Glomerular visceral epithelial cell (primary cell): Measurements from ENCODE around the gene NCKAP5.

ENCODE experiments used
- DNase-seq: peaks from one replicate; pipeline ENCODE4 v3.0.0-alpha.2; 2016; ENCODE audit errors: extremely low spot score

NCKAP5 gene

GRCh38 chr2:132949108-132949507 lies 619.2 kb downstream of the NCKAP5 start:
- no peak for DNase-seq

- no peak for DNase-seq
Measured at GRCh38 chr2:132948211-132948610, 620.1 kb downstream of the NCKAP5 start.

DNA sequence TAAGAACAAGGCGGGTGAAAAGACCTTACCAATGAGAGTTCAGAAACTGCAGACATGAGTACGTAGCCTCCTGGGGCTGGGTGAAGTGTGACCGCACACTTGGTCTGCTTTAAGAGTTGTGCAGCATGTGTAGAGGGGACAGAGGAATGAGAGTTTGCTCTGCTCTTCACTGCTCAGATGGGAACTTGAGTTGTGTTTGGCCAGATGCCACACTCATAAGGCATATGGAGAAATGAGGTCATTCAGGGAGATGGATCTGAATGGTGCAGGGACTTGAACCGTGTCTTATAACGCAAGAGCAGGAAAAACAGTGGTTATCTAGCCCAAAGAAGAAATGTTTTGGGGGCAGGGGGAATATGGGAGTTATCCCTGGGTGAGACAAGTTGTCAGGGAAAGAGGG lies 624.4 kb downstream of the NCKAP5 start:
- DNase-seq: peak; percentile 53

- no peak for DNase-seq
Measured at GRCh38 chr2:132941296-132942020, 626.8 kb downstream of the NCKAP5 start.

GRCh38 chr2:132937629-132938028 lies 630.6 kb downstream of the NCKAP5 start:
- no peak for DNase-seq

GRCh38 chr2:132936791-132937190 lies 631.5 kb downstream of the NCKAP5 start:
- no peak for DNase-seq

DNA sequence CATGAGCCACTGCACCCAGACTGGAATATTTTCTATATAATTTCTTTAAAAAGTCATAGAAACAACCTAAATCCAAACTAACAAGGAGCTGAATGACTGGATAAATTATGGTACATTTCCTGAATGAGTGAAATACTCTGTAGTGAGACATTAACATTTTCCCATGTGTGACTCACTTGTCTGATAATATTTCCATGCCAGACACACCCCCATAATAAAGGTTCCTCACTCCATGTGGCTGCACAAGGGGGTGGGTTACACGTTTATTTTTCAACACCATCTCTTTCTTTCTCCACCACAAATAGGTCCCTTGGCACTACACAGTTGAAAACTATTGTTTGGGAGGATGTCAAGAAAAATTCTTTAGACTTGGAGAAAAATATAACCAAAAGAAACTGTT lies 632.0 kb downstream of the NCKAP5 start:
- peak; percentile 6 for DNase-seq

DNA sequence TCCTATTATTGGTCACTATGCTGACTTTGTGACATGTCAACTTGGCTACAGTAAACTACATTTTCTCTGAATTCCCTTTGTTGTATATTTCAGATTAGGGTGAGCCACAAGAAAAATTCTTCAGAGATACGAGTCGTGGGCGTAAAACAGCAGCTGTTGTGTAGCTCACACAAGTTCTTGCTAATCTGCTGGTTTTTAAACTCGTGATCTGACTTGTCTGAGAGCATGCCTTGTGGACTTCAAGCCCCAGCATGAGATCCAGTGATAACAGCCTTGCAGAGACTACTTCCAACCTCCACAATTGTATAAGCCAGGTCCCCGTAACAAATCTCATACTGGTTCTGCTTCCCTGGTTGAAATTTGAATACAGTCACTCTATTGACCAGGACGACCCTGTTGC lies 638.5 kb downstream of the NCKAP5 start:
- no peak for DNase-seq

DNA sequence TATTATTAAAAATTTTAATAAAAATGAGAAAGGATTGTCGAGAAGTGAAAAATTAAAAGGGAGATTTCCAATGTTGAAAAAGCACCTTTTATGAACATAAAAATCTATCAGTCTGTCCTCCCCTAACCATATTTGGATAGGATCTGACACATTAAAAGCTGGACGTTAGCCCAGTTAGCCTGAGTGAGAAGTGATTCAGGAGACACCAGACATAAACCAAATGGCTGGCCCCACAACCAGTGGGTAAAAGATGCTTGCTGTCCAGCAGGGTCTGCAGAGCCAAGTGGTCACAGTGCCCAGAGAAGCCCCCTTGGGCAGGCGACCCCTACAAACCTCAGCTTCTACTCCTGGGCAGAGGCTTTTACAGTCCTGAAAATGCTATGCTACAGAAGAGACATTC lies 644.5 kb downstream of the NCKAP5 start:
- DNase-seq: peak; percentile 20

DNA sequence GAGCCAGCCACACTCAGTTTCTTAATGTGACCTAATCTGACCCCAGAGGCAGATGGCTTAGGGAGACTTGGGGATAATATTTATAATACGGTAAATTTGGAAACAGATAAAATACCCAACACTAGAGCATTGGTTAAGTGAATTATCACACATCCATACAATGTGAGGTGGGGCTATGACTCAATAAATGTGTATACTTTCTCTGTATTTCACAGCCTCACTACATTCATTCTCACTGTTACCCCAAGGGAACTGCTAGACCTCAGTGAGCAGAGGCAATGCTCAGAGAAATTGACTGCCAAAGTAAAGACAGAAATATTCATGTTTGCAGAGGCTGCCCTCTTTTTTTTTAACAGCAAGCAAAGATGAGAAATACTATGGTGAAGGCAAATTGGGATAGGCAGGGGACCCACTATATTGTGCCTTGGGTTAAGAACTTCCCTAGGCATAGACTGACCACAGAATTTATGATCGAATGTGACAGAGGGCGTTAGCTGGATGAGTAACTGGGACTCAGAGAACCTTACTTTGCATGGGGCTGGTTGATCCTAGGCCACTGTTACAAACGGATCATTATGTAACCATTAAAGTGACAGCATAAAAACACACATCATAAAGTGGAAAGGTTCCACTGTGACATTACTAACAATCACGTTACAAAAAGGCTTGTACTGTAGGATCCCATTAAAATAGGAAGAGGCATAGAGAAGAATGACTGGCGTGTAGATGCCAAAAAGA lies 652.3 kb downstream of the NCKAP5 start:
- no peak for DNase-seq

GRCh38 chr2:132911726-132912724 lies 656.2 kb downstream of the NCKAP5 start:
- no peak for DNase-seq

GRCh38 chr2:132910432-132910831 lies 657.8 kb downstream of the NCKAP5 start:
- no peak for DNase-seq

GRCh38 chr2:132909427-132909826 lies 658.8 kb downstream of the NCKAP5 start:
- no peak for DNase-seq

DNA sequence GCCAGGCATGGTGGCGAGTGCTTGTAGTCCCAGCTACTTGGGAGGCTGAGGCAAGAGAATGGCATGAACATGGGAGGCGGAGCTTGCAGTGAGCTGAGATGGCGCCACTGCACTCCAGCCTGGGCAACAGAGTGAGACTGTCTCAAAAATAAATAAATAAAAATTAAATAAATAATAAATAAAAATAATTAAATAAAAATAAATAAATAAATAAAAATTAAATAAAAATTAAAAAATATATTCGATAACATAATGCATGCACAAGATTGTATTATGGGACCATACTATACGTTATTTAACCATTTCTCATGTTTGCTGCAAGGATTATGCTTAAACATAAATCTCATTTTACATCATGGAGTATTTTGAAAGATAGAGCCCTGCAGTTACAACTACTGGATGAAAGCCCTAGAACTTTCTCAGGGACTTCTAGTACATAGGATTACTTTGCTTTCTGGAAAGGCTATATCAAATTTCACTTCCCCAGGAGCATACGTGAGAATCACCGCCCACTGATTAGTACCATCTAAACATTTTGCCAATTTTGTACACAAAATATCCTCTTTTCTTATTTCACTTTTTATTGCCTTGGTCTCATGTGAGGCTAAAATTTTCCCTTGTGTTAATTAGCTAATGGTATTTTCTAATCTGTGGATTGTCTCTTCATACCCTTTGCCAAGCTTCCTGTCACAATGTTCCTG lies 664.0 kb downstream of the NCKAP5 start:
- DNase-seq: no peak

DNA sequence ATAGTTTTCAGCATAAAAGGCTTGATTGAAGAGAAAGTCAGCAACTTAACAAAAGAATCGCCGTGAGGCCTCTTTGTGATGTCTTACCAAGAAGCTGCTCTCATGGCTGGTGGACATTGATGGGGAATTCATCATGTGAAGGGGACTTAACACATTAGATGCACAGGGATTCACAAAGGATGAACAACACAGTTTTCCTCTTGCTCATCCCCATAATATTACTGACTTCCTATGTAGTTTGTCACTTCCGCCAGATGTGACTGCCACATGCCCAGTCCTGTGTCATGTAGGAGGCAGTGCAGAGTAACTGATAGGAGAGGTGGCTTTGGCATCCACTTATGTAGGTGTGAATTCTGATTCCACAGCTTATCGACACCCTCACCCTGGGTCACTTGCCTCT lies 665.6 kb downstream of the NCKAP5 start:
- no peak for DNase-seq

- no peak for DNase-seq
Measured at GRCh38 chr2:132901661-132902060, 666.6 kb downstream of the NCKAP5 start.

DNA sequence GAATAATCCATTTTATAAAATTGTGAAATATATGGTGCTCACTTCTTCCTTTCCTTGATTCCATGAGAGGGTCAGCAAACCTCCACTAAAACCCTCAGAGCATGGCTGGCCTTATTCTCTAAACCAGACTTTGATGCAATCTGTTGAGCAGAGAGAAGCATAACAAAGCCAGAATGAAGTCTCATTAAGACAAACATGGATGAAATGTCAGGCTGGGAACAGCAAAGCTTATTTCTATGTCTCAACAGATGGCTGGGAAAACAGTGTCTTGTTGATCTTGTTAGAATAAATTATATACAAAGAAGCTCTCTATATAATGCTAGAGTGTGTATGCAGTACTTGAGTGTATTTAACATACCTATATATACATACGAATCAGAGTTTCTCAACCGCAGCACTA lies 671.2 kb downstream of the NCKAP5 start:
- DNase-seq: no peak

GRCh38 chr2:132896073-132896472 lies 672.2 kb downstream of the NCKAP5 start:
- DNase-seq: no peak

- DNase-seq: no peak
Measured at GRCh38 chr2:132891498-132891897, 676.8 kb downstream of the NCKAP5 start.

GRCh38 chr2:132886574-132886973 lies 681.7 kb downstream of the NCKAP5 start:
- DNase-seq: no peak

DNA sequence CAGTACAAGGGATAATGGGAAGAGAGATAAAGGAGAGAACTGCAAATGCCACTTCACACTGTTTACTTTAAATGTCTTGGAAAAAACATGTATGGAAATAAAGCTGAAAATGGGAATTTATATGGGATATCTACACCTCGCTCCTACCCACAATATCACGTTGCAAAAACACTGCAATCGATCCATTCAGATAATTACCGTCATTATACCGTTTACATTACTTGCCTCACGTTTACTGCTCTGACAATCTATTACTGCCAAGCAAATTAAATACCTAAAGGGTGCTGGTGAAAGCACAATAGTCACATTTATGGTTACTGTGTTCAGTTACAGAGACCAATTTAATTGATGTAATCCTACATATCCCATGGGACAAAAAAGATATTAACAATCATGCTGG lies 683.6 kb downstream of the NCKAP5 start:
- DNase-seq: no peak

GRCh38 chr2:132884292-132884691 lies 684.0 kb downstream of the NCKAP5 start:
- no peak for DNase-seq
